Endothelial cell (in vitro differentiated cells): ENCODE measurements around the gene LRFN2. TPM values are rescaled to one million over a fixed set of nuclear protein-coding genes. Genes with fewer than 3 reads are reported as not detected.

Source experiments
- DNase-seq: peaks from one replicate; pipeline ENCODE4 v3.0.0; 2021; ENCODE audit warnings: low spot score
- H3K27ac Mint-ChIP-seq: one replicate; pipeline ENCODE4 v1.8.0; 2021; ENCODE audit warnings: mixed read lengths, inconsistent platforms; ENCODE audit not compliant: unreplicated experiment
- H3K27me3 Mint-ChIP-seq: one replicate; pipeline ENCODE4 v1.8.0; 2021; ENCODE audit warnings: mild to moderate bottlenecking, moderate library complexity, mixed read lengths, inconsistent platforms; ENCODE audit not compliant: unreplicated experiment
- H3K36me3 Mint-ChIP-seq: one replicate; pipeline ENCODE4 v1.8.0; 2021; ENCODE audit warnings: mild to moderate bottlenecking, low read depth, mixed read lengths, inconsistent platforms; ENCODE audit not compliant: unreplicated experiment
- H3K4me1 Mint-ChIP-seq: one replicate; pipeline ENCODE4 v1.8.0; 2021; ENCODE audit warnings: mild to moderate bottlenecking, mixed read lengths, inconsistent platforms; ENCODE audit not compliant: unreplicated experiment
- H3K4me3 Mint-ChIP-seq: one replicate; pipeline ENCODE4 v1.8.0; 2021; ENCODE audit warnings: mild to moderate bottlenecking, mixed read lengths, inconsistent platforms; ENCODE audit not compliant: unreplicated experiment
- H3K9me3 Mint-ChIP-seq: one replicate; pipeline ENCODE4 v1.8.0; 2021; ENCODE audit warnings: mixed read lengths, inconsistent platforms; ENCODE audit not compliant: unreplicated experiment
- CTCF ChIP-seq: fragments of 200-600 bp; sonication (generic); IDR thresholded peaks from one replicate; pipeline ENCODE4 v1.5.0; 2021; ENCODE audit warnings: antibody characterized with exemption; ENCODE audit not compliant: unreplicated experiment
- total RNA-seq: library from RNA; stranded (reverse); fragmentation: NEBNext Ultra II Directional; extraction: Animal tissue kit (Norgen Biotek cat#: 25700); gene quantifications from one replicate; pipeline ENCODE4 v1.2.1, GENCODE V29; 2021; ENCODE audit not compliant: unreplicated experiment

Gene LRFN2
- total RNA-seq, 1 donor from 2014 or later: 0.59 TPM

GRCh38 chr6:40482532-40482931 is 104.6 kb downstream of the LRFN2 start:
- no peak overlapping the region for H3K4me3 Mint-ChIP-seq
- no peaks in the 10 kb centered on the region for H3K36me3 Mint-ChIP-seq
- TF ChIP-seq CTCF: no peak
- no peak overlapping the region for H3K27ac Mint-ChIP-seq
- peaks cover 3% of the 10 kb centered on the region for H3K27me3 Mint-ChIP-seq
- no peak for DNase-seq
- H3K4me1 Mint-ChIP-seq: peaks cover 6% of the 10 kb centered on the region
- no peaks in the 10 kb centered on the region for H3K9me3 Mint-ChIP-seq

GRCh38 chr6:40480678-40481077 is 106.5 kb downstream of the LRFN2 start:
- no peaks in the 10 kb centered on the region for H3K36me3 Mint-ChIP-seq
- peaks cover 9% of the 10 kb centered on the region for H3K4me1 Mint-ChIP-seq
- H3K4me3 Mint-ChIP-seq: no peak overlapping the region
- H3K27ac Mint-ChIP-seq: no peak overlapping the region
- no peak for TF ChIP-seq CTCF
- H3K9me3 Mint-ChIP-seq: no peaks in the 10 kb centered on the region
- DNase-seq: no peak
- H3K27me3 Mint-ChIP-seq: peaks cover 3% of the 10 kb centered on the region

GRCh38 chr6:40479706-40480105 is 107.5 kb downstream of the LRFN2 start:
- Mint-ChIP-seq H3K4me3 (no peak overlapping the region), H3K4me1 (peaks cover 9% of the 10 kb centered on the region), H3K27ac (no peak overlapping the region), H3K27me3 (peaks cover 7% of the 10 kb centered on the region), H3K9me3 (no peaks in the 10 kb centered on the region), H3K36me3 (no peaks in the 10 kb centered on the region)
- TF ChIP-seq CTCF: no peak
- DNase-seq: no peak

GRCh38 chr6:40477246-40478126 is 109.7 kb downstream of the LRFN2 start:
- Mint-ChIP-seq H3K4me1 (peaks cover 9% of the 10 kb centered on the region), H3K27me3 (peaks cover 4% of the 10 kb centered on the region), H3K27ac (no peak overlapping the region), H3K36me3 (no peaks in the 10 kb centered on the region), H3K4me3 (no peak overlapping the region), H3K9me3 (no peaks in the 10 kb centered on the region)
- DNase-seq: no peak
- TF ChIP-seq CTCF: no peak

- no peak for TF ChIP-seq CTCF
- peaks cover 4% of the 10 kb centered on the region for H3K27me3 Mint-ChIP-seq
- no peaks in the 10 kb centered on the region for H3K9me3 Mint-ChIP-seq
- H3K36me3 Mint-ChIP-seq: no peaks in the 10 kb centered on the region
- H3K27ac Mint-ChIP-seq: no peak overlapping the region
- DNase-seq: no peak
- peaks cover 9% of the 10 kb centered on the region for H3K4me1 Mint-ChIP-seq
- no peak overlapping the region for H3K4me3 Mint-ChIP-seq
Observed at GRCh38 chr6:40476673-40477072, 110.5 kb downstream of the LRFN2 start.
